DND-41 (cell line): ENCODE results near the gene DGKB.

Experiments used
- CTCF ChIP-seq: IDR thresholded peaks from 2 replicates; pipeline ENCODE4 v1.5.1; 2012; ENCODE audit warnings: borderline replicate concordance, low read length, moderate library complexity, mild to moderate bottlenecking; ENCODE audit not compliant: poor library complexity, severe bottlenecking; ENCODE audit errors: extremely low read depth
- EZH2 ChIP-seq: IDR thresholded peaks from 3 replicates; pipeline ENCODE4 v1.6.1; 2012; ENCODE audit warnings: borderline replicate concordance, low read depth, mild to moderate bottlenecking, moderate library complexity, low read length, inconsistent platforms; ENCODE audit not compliant: severe bottlenecking

- no peak for TF ChIP-seq EZH2
- no peak for TF ChIP-seq CTCF
Observed at GRCh38 chr7:14305233-14305866, 597.2 kb downstream of the DGKB start.
